GM18951 (cell line): ENCODE measurements around the gene OSBPL1A.
"Not testable (repeated sequence)": the region's sequence is repeated elsewhere in the genome, so short reads cannot be mapped to it uniquely, and the experiment has no call there.

ENCODE experiments used
- POLR2A ChIP-seq: IDR thresholded peaks from 4 replicates; pipeline ENCODE4 v1.6.1; 2011; ENCODE audit warnings: mild to moderate bottlenecking; ENCODE audit not compliant: insufficient read length, insufficient read depth; ENCODE audit errors: extremely low read depth
- in situ Hi-C: fragments of 300-500 bp; cut with MboI; formaldehyde crosslinking; loops from one replicate; pipeline ENCODE4 v1.12.0; 2022; ENCODE audit warnings: low sequenced_read_pairs, mixed read lengths, inconsistent platforms; ENCODE audit not compliant: unreplicated experiment

The OSBPL1A gene

GRCh38 chr18:24185805-24186204, 211.8 kb downstream of the OSBPL1A start:
- no peak for TF ChIP-seq POLR2A
- in situ Hi-C loops, result no loop called here

GRCh38 chr18:24181806-24182205, 215.8 kb downstream of the OSBPL1A start:
- no peak for TF ChIP-seq POLR2A
- in situ Hi-C loops, result no loop called here

GRCh38 chr18:24180048-24180447, 217.6 kb downstream of the OSBPL1A start:
- in situ Hi-C loops, result no loop called here
- no peak for TF ChIP-seq POLR2A

GRCh38 chr18:24177499-24178133, 220.0 kb downstream of the OSBPL1A start:
- no peak for TF ChIP-seq POLR2A
- in situ Hi-C loops, result no loop called here

GRCh38 chr18:24176727-24177416, 220.8 kb downstream of the OSBPL1A start:
- TF ChIP-seq POLR2A, result no peak
- in situ Hi-C loops, result no loop called here

GRCh38 chr18:24173997-24174396, 223.6 kb downstream of the OSBPL1A start:
- in situ Hi-C loops, result no loop called here
- no peak for TF ChIP-seq POLR2A

GRCh38 chr18:24170360-24170759, 227.3 kb downstream of the OSBPL1A start:
- in situ Hi-C loops, result no loop called here
- no peak for TF ChIP-seq POLR2A

GRCh38 chr18:24168496-24168895, 229.1 kb downstream of the OSBPL1A start:
- no peak for TF ChIP-seq POLR2A
- in situ Hi-C loops, result no loop called here

GRCh38 chr18:24161304-24161703, 236.3 kb downstream of the OSBPL1A start:
- in situ Hi-C loops, result no loop called here

GRCh38 chr18:24160086-24160485, 237.5 kb downstream of the OSBPL1A start:
- in situ Hi-C loops, result no loop called here
- TF ChIP-seq POLR2A, result no peak

More at GRCh38 chr18:24161304-24161703, 236.3 kb downstream of the OSBPL1A start:
- TF ChIP-seq POLR2A, result no peak

- no peak for TF ChIP-seq POLR2A
- in situ Hi-C loops, result no loop called here
Measured at GRCh38 chr18:24157855-24158254, 239.8 kb downstream of the OSBPL1A start.

- no peak for TF ChIP-seq POLR2A
- in situ Hi-C loops, result no loop called here
Measured at GRCh38 chr18:24153397-24153796, 244.2 kb downstream of the OSBPL1A start.

- in situ Hi-C loops, result not testable (repeated sequence)
Measured at GRCh38 chr18:24149591-24149990, 248.0 kb downstream of the OSBPL1A start.

GRCh38 chr18:24142376-24142775, 255.2 kb downstream of the OSBPL1A start:
- no peak for TF ChIP-seq POLR2A
- in situ Hi-C loops, result no loop called here
